Endothelial cell of umbilical vein (primary cell): ENCODE data around the gene CFAP99.
"Not testable (repeated sequence)": the region's sequence is repeated elsewhere in the genome, so short reads cannot be mapped to it uniquely, and the experiment has no call there.

Source experiments
- MYC ChIP-seq: IDR thresholded peaks from one replicate; pipeline ENCODE4 v1.6.1; 2011; ENCODE audit warnings: mild to moderate bottlenecking, low read depth, low read length
- TF ChIP-seq, protein P1 (sequence below), 2 donors: IDR thresholded peaks; 1 replicate in 1 of 2; 2 replicates in 1 of 2; pipeline ENCODE4 v1.5.1; 2011; ENCODE audit warnings: low read length in 2 of 2, mild to moderate bottlenecking in 2 of 2, moderate library complexity in 2 of 2, control low read depth in 1 of 2, inconsistent platforms in 1 of 2, low read depth in 1 of 2; ENCODE audit not compliant: insufficient read depth in 1 of 2; ENCODE audit errors: extremely low read depth in 1 of 2

DNA sequence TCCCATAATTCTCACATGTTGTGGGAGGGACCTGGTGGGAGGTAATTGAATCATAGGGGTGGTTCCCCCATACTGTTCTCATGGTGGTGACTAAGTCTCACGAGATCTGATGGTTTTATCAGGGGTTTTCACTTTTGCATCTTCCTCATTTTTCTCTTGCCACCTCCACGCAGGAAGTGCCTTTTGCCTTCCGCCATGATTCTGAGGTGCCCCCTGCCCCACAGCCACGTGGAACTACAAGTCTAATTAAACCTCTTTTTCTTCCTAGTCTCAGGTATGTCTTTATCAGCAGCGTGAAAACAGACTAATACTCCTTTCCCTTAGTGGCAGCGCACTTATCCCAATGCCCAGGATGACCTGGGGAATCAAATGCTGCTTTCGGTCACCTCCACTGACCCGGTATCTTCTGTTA is 35.5 kb upstream of the CFAP99 start:
- TF ChIP-seq, protein P1, sequence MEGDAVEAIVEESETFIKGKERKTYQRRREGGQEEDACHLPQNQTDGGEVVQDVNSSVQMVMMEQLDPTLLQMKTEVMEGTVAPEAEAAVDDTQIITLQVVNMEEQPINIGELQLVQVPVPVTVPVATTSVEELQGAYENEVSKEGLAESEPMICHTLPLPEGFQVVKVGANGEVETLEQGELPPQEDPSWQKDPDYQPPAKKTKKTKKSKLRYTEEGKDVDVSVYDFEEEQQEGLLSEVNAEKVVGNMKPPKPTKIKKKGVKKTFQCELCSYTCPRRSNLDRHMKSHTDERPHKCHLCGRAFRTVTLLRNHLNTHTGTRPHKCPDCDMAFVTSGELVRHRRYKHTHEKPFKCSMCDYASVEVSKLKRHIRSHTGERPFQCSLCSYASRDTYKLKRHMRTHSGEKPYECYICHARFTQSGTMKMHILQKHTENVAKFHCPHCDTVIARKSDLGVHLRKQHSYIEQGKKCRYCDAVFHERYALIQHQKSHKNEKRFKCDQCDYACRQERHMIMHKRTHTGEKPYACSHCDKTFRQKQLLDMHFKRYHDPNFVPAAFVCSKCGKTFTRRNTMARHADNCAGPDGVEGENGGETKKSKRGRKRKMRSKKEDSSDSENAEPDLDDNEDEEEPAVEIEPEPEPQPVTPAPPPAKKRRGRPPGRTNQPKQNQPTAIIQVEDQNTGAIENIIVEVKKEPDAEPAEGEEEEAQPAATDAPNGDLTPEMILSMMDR (IDR thresholded peaks at IDR 0.05; ENCODE audit: extremely low read depth in 1 of 2, insufficient read depth in 1 of 2, low read depth in 1 of 2, low read length in 2 of 2) = not testable (repeated sequence)
- TF ChIP-seq MYC = not testable (repeated sequence)
